Esophagus mucosa (tissue), 1 donor: ENCODE measurements around the gene HOXC11. TPM values are rescaled to one million over a fixed set of nuclear protein-coding genes. Genes with fewer than 3 reads are reported as not detected.

Source experiments
- ATAC-seq: fragments of 200-7000 bp; cut with Tn5 transposase; one replicate; pipeline ENCODE4 v1.9.1; 2020
- total RNA-seq: library from RNA; stranded (reverse); gene quantifications from one replicate; pipeline ENCODE4 v1.2.4, GENCODE V29; 2023
- donor health status: DM: yes; HTN: yes; CAD: no.

HOXC11 gene
- total RNA-seq, 1 donor from 2014 or later = 0.08 TPM

GRCh38 chr12:53998900-53999236, 25.9 kb downstream of the HOXC11 start:
- ATAC-seq = no peak

GRCh38 chr12:53999559-54000115, 26.7 kb downstream of the HOXC11 start:
- peak; percentile 27 for ATAC-seq

- peak; percentile 20 for ATAC-seq
Observed at GRCh38 chr12:54000116-54001114, 27.5 kb downstream of the HOXC11 start, which contains the start of gene HOXC9. Gene HOXC9, plus strand, starts transcription at chr12:54000161. Its CDS starts 28 bp downstream, at chr12:54000189.

- no peak for ATAC-seq
Observed at GRCh38 chr12:54001283-54002187, 28.6 kb downstream of the HOXC11 start.

GRCh38 chr12:54002278-54002914, 29.5 kb downstream of the HOXC11 start:
- no peak for ATAC-seq

GRCh38 chr12:54002915-54003389, 30.0 kb downstream of the HOXC11 start:
- ATAC-seq = no peak

GRCh38 chr12:54003625-54004024, 30.7 kb downstream of the HOXC11 start:
- ATAC-seq = no peak

- no peak for ATAC-seq
Observed at GRCh38 chr12:54004063-54004840, 31.3 kb downstream of the HOXC11 start.

GRCh38 chr12:54004841-54005530, 32.1 kb downstream of the HOXC11 start:
- no peak for ATAC-seq

GRCh38 chr12:54005531-54005852, 32.6 kb downstream of the HOXC11 start:
- no peak for ATAC-seq

- peak; percentile 75 for ATAC-seq
Observed at GRCh38 chr12:54005853-54006558, 33.1 kb downstream of the HOXC11 start.

- ATAC-seq = no peak
Observed at GRCh38 chr12:54006559-54007220, 33.8 kb downstream of the HOXC11 start.

GRCh38 chr12:54007538-54008259, 34.8 kb downstream of the HOXC11 start:
- no peak for ATAC-seq

GRCh38 chr12:54008260-54008552, 35.3 kb downstream of the HOXC11 start:
- no peak for ATAC-seq

GRCh38 chr12:54009171-54010052, 36.5 kb downstream of the HOXC11 start:
- peak; percentile 30 for ATAC-seq

- ATAC-seq = no peak
Observed at GRCh38 chr12:54010053-54010971, 37.4 kb downstream of the HOXC11 start.
